GM12878 (cell line): ENCODE data around the gene LRRK1. TPM values are rescaled to one million over a fixed set of nuclear protein-coding genes. Genes with fewer than 3 reads are reported as not detected.

Experiments
- ATAC-seq: fragments of 200-7000 bp; cut with Tn5 transposase; 3 replicates; pipeline ENCODE4 v1.9.1; 2020; ENCODE audit warnings: mild to moderate bottlenecking, moderate library complexity
- BruUV-seq: library from RNA; stranded (reverse); fragments of 400-500 nt; replicated peaks from 2 replicates; lab custom pipeline; 2021; lab: Mats Ljungman, UMichigan
- CTCF ChIA-PET: fragments of 300-600 bp; sonication (Branson Sonifier 250); formaldehyde crosslinking; extraction: SDS; loops from one replicate; lab custom pipeline; 2021; ENCODE audit warnings: inconsistent platforms; lab: Yijun Ruan, JAX
- POLR2A ChIA-PET: fragments of 350-600 bp; formaldehyde crosslinking; extraction: SDS; loops from one replicate; lab custom pipeline; 2021; ENCODE audit warnings: inconsistent platforms; lab: Charles Lee
- RAD21 ChIA-PET: fragments of 300-600 bp; sonication (Branson Sonifier 250); formaldehyde crosslinking; loops from one replicate; lab custom pipeline; 2023; ENCODE audit warnings: antibody characterized with exemption; ENCODE audit not compliant: unreplicated experiment; lab: Charles Lee
- SMC1A ChIA-PET: fragments of 300-600 bp; sonication (Branson Sonifier 250); formaldehyde crosslinking; loops from one replicate; lab custom pipeline; 2023; ENCODE audit not compliant: unreplicated experiment, uncharacterized antibody; lab: Charles Lee
- DNase-seq: peaks from one replicate; pipeline ENCODE4 v3.0.0-alpha.2; 2011; ENCODE audit warnings: low read depth, low spot score
- FAIRE-seq: peaks from 3 replicates; lab custom pipeline; 2011; peaks lifted over from hg19 to GRCh38; lab: Jason Lieb, UNC
- H2AFZ ChIP-seq: 2 replicates; pipeline ENCODE4 v1.6.0; 2011; ENCODE audit warnings: low read depth, low read length, control low read depth; ENCODE audit not compliant: control insufficient read depth
- H3K27ac ChIP-seq: 2 replicates; pipeline ENCODE4 v1.5.1; 2011; ENCODE audit warnings: control low read depth; ENCODE audit not compliant: control insufficient read depth, insufficient read depth
- H3K27me3 ChIP-seq, 2 experiments: replicated peaks in 1 of 2; 2 replicates each; pipeline versions ENCODE4 v1.6.0 to v1.6.1; 2011; ENCODE audit warnings: low read length in 1 of 2; ENCODE audit not compliant: control insufficient read depth in 2 of 2, insufficient read depth in 2 of 2
- H3K36me3 ChIP-seq, 2 experiments: 2 replicates each; pipeline ENCODE4 v1.5.1; 2011; ENCODE audit warnings: low read length in 1 of 2; ENCODE audit not compliant: control insufficient read depth in 2 of 2, insufficient read depth in 2 of 2
- H3K4me1 ChIP-seq: 2 replicates; pipeline ENCODE4 v1.6.1; 2011; ENCODE audit warnings: mild to moderate bottlenecking, low read length, moderate library complexity, mixed read lengths; ENCODE audit not compliant: control insufficient read depth, insufficient read depth
- H3K4me2 ChIP-seq: 2 replicates; pipeline ENCODE4 v1.6.0; 2011; ENCODE audit warnings: control low read depth; ENCODE audit not compliant: control insufficient read depth, insufficient read depth
- H3K4me3 ChIP-seq: fragments of 200-600 bp; sonication (generic); 2 replicates; pipeline ENCODE4 v1.5.1; 2016
- H3K79me2 ChIP-seq: 2 replicates; pipeline ENCODE4 v1.6.0; 2011; ENCODE audit warnings: low read length; ENCODE audit not compliant: control insufficient read depth, insufficient read depth
- H3K9ac ChIP-seq: 2 replicates; pipeline ENCODE4 v1.8.0; 2011; ENCODE audit warnings: low read length, control low read depth, mixed read lengths; ENCODE audit not compliant: control insufficient read depth, insufficient read depth
- H3K9me3 ChIP-seq: replicated peaks from 3 replicates; pipeline ENCODE4 v1.5.1; 2011; ENCODE audit warnings: mild to moderate bottlenecking, low read length; ENCODE audit not compliant: control insufficient read depth, insufficient read depth
- H4K20me1 ChIP-seq: 2 replicates; pipeline ENCODE4 v1.6.0; 2011; ENCODE audit not compliant: control insufficient read depth, insufficient read depth
- ATF3 ChIP-seq: IDR thresholded peaks from 2 replicates; pipeline ENCODE4 v1.6.1; 2011; ENCODE audit warnings: low read depth, mild to moderate bottlenecking, low read length, moderate library complexity, borderline replicate concordance; ENCODE audit errors: extremely low read depth
- BMI1 ChIP-seq: fragments of 450-650 bp; IDR thresholded peaks from 2 replicates; pipeline ENCODE4 v1.6.1; 2016; ENCODE audit warnings: mild to moderate bottlenecking, moderate library complexity, borderline replicate concordance
- CBX3 ChIP-seq: fragments of 200-600 bp; sonication (generic); IDR thresholded peaks from 2 replicates; pipeline ENCODE4 v1.6.1; 2016; ENCODE audit warnings: low read depth, borderline replicate concordance
- CREM ChIP-seq: IDR thresholded peaks from 2 replicates; pipeline ENCODE4 v1.6.1; 2014; ENCODE audit warnings: antibody characterized with exemption, low read depth
- FOS ChIP-seq: IDR thresholded peaks from 3 replicates; pipeline ENCODE4 v1.6.1; 2011; ENCODE audit warnings: borderline replicate concordance; ENCODE audit not compliant: insufficient read length; ENCODE audit errors: extremely low read depth
- GABPA ChIP-seq: IDR thresholded peaks from 2 replicates; pipeline ENCODE4 v1.6.1; 2014; ENCODE audit warnings: antibody characterized with exemption, low read depth, mild to moderate bottlenecking, inconsistent platforms
- HDAC2 ChIP-seq: fragments of 200-600 bp; sonication (generic); IDR thresholded peaks from 2 replicates; pipeline ENCODE4 v1.6.1; 2017
- MTA3 ChIP-seq: IDR thresholded peaks from 2 replicates; pipeline ENCODE4 v1.6.1; 2012; ENCODE audit warnings: low read length, inconsistent platforms, borderline replicate concordance
- PML ChIP-seq: IDR thresholded peaks from 2 replicates; pipeline ENCODE4 v1.6.1; 2012; ENCODE audit warnings: low read length, inconsistent platforms
- POLR2AphosphoS2 ChIP-seq: IDR thresholded peaks from 2 replicates; pipeline ENCODE4 v1.6.1; 2011; ENCODE audit warnings: low read depth, mild to moderate bottlenecking, low read length, improper control_type of control experiment, moderate library complexity
- RAD21 ChIP-seq: IDR thresholded peaks from 2 replicates; pipeline ENCODE4 v1.6.1; 2011; ENCODE audit warnings: mild to moderate bottlenecking, low read depth, low read length, moderate library complexity; ENCODE audit not compliant: insufficient read depth
- RBBP5 ChIP-seq: fragments of 200-600 bp; sonication (generic); conservative IDR thresholded peaks from 2 replicates; pipeline ENCODE4 v1.6.1; 2016
- RCOR1 ChIP-seq: conservative IDR thresholded peaks from 2 replicates; pipeline ENCODE4 v1.6.1; 2012; ENCODE audit warnings: low read depth, low read length, improper control_type of control experiment
- STAT3 ChIP-seq: IDR thresholded peaks from 2 replicates; pipeline ENCODE4 v1.6.1; 2011; ENCODE audit warnings: low read depth, low read length, improper control_type of control experiment
- ZBTB33 ChIP-seq: fragments of 450-650 bp; IDR thresholded peaks from 2 replicates; pipeline ENCODE4 v1.6.1; 2017; ENCODE audit warnings: mild to moderate bottlenecking
- ZNF24 ChIP-seq: fragments of 450-650 bp; IDR thresholded peaks from 2 replicates; pipeline ENCODE4 v1.6.1; 2017; ENCODE audit warnings: antibody characterized with exemption, mild to moderate bottlenecking
- ZSCAN29 ChIP-seq: fragments of 450-650 bp; IDR thresholded peaks from 2 replicates; pipeline ENCODE4 v1.6.1; 2017; ENCODE audit warnings: mild to moderate bottlenecking, moderate library complexity
- WGBS: methylation state at CpG from one replicate; pipeline ENCODE4 v1.1.6; 2016; ENCODE audit warnings: low lambda C conversion rate; ENCODE audit not compliant: insufficient replicate concordance, insufficient coverage; ENCODE audit errors: missing lambda C conversion rate; 5-methylcytosine and 5-hydroxymethylcytosine counted together
- in situ Hi-C: fragments of 300-500 bp; cut with MboI; formaldehyde crosslinking; loops from 9 replicates; pipeline ENCODE4 v1.14.3; 2018; ENCODE audit warnings: mixed read lengths
- intact Hi-C: fragments of 100-400 bp; cut with micrococcal nuclease; formaldehyde crosslinking; loops from one replicate; pipeline ENCODE4 v1.14.2; 2022; ENCODE audit not compliant: unreplicated experiment
- polyA plus RNA-seq, 11 experiments: library from polyadenylated mRNA; depleted of rRNA in 4 of 11; unstranded in 6 of 11; stranded (reverse) in 5 of 11; fragments of >200 nt; fragmentation: Nextera tagmentation in 4 of 11; fragmentation: Illumina TruSeq in 1 of 11; extraction: Ambion mirVana in 4 of 11; extraction: Trizol in 1 of 11; gene quantifications; 1 replicate in 1 of 11; 2 replicates in 10 of 11; pipeline versions ENCODE4 v1.2.1 to v1.2.3, GENCODE V29; 2011 to 2016; ENCODE audit warnings: inconsistent platforms in 2 of 11, missing spikeins in 2 of 11, low read depth in 1 of 11
- total RNA-seq, 4 experiments: library from RNA; depleted of rRNA in 3 of 4; stranded (reverse); fragments of >200 nt in 3 of 4; fragmentation: Illumina TruSeq in 1 of 4; extraction: Trizol in 1 of 4; gene quantifications; 2 replicates each; pipeline versions ENCODE4 v1.2.1 to v1.2.3, GENCODE V29; 2013 to 2021
- TF ChIP-seq, protein P1 (sequence below): fragments of 450-650 bp; IDR thresholded peaks from 2 replicates; pipeline ENCODE4 v1.6.1; 2017; ENCODE audit warnings: mild to moderate bottlenecking, moderate library complexity

LRRK1 gene
- total and polyA plus RNA-seq, 10 of the 15 experiments (the other 5 are each of a cell fraction or from before 2014, with no cell fraction given) = 2.2 to 58.3 (median 17.9) TPM

GRCh38 chr15:101054116-101054515 lies 135.0 kb downstream of the LRRK1 start (continued):
- TF ChIP-seq, protein P1, sequence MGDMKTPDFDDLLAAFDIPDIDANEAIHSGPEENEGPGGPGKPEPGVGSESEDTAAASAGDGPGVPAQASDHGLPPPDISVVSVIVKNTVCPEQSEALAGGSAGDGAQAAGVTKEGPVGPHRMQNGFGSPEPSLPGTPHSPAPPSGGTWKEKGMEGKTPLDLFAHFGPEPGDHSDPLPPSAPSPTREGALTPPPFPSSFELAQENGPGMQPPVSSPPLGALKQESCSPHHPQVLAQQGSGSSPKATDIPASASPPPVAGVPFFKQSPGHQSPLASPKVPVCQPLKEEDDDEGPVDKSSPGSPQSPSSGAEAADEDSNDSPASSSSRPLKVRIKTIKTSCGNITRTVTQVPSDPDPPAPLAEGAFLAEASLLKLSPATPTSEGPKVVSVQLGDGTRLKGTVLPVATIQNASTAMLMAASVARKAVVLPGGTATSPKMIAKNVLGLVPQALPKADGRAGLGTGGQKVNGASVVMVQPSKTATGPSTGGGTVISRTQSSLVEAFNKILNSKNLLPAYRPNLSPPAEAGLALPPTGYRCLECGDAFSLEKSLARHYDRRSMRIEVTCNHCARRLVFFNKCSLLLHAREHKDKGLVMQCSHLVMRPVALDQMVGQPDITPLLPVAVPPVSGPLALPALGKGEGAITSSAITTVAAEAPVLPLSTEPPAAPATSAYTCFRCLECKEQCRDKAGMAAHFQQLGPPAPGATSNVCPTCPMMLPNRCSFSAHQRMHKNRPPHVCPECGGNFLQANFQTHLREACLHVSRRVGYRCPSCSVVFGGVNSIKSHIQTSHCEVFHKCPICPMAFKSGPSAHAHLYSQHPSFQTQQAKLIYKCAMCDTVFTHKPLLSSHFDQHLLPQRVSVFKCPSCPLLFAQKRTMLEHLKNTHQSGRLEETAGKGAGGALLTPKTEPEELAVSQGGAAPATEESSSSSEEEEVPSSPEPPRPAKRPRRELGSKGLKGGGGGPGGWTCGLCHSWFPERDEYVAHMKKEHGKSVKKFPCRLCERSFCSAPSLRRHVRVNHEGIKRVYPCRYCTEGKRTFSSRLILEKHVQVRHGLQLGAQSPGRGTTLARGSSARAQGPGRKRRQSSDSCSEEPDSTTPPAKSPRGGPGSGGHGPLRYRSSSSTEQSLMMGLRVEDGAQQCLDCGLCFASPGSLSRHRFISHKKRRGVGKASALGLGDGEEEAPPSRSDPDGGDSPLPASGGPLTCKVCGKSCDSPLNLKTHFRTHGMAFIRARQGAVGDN = no peak

DNA sequence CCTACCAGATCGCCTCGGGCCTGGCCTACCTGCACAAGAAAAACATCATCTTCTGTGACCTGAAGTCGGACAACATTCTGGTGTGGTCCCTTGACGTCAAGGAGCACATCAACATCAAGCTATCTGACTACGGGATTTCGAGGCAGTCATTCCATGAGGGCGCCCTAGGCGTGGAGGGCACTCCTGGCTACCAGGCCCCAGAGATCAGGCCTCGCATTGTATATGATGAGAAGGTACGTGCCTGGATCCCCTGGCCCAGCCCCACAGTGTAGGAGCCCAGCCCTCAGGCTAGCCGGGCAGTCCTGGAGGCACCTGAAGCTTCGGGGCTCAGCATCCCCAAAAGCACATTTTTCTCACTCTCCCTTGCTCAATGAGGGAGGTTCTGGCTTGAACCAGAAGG lies 135.8 kb downstream of the LRRK1 start:
- no peaks in the 10 kb centered on the region for H3K9me3 ChIP-seq
- ChIA-PET POLR2A (no interaction called here), RAD21 (no interaction called here), SMC1A (no interaction called here), CTCF (no interaction called here)
- DNase-seq = no peak
- no peak for ATAC-seq
- WGBS = 97% methylated on average over 12 of the region's 12 CpGs
- TF ChIP-seq ATF3 (no peak), HDAC2 (no peak), ZSCAN29 (no peak), CREM (no peak), STAT3 (no peak), FOS (no peak), RCOR1 (no peak), BMI1 (no peak), RBBP5 (no peak), MTA3 (no peak), GABPA (no peak), ZNF24 (no peak), PML (no peak), POLR2AphosphoS2 (no peak), ZBTB33 (no peak), CBX3 (no peak), RAD21 (no peak)
- no peak overlapping the region for H3K9ac ChIP-seq
- no peak overlapping the region for H3K27ac ChIP-seq
- no peak overlapping the region for H3K4me3 ChIP-seq
- no peaks in the 10 kb centered on the region for H4K20me1 ChIP-seq
- no peak overlapping the region for H3K4me2 ChIP-seq
- no peaks in the 10 kb centered on the region for H3K27me3 ChIP-seq
- no TSS peak for BruUV-seq
- no peaks in the 10 kb centered on the region for H3K79me2 ChIP-seq
- H3K36me3 ChIP-seq = peaks cover 29 to 42% of the 10 kb centered on the region in 2 experiments
- FAIRE-seq = no peak
- in situ Hi-C loops = no loop called here
- no peak overlapping the region for H2AFZ ChIP-seq
- intact Hi-C loops = no loop called here
- no peaks in the 10 kb centered on the region for H3K4me1 ChIP-seq
